ENCODE measurements around the gene LCN1.

Gene LCN1

DNA sequence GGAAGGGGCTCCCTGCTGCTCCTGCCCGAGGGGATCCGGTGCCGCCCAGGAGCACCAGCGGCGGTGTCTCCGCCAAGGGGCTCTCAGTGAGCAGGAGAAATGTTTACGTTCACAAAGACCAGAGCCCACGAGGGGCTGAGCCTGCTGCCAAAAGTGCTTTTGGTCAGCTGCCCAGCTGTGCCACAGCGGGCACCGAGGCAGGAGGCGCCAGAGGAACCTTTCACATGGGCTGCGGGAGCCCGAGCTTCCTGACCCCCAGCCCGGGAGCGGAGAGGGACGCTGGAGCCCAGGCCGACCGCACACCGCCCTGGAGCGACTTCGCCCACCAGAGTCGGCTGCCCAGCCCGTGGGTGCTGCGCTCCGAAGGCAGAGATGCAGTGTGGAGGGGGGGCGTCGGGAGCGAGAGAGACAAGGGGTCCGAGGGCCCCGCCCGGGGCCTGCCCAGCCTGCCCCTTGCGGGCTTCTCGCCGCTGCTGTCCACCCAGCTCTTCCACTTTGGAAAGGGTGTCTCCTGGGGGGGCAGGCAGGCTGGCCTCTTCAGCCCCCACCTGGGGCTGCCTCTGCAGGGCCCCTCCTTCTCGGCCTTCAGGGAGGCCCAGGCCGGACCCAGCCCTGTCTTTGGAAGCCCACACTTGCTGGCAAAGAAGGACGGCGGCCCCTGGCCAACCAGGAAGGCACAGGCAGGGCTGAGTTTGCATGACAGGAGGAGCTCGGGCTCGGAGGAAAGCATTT, 33.8 kb upstream of the LCN1 start:
- Histone ChIP-seq H3K9ac (ENCODE audit: low read depth, low read length, poor library complexity, severe bottlenecking) (no peak overlapping the region), H4K20me1 (ENCODE audit: insufficient read depth, low read length, poor library complexity, severe bottlenecking) (no peaks in the 10 kb centered on the region), H3K79me2 (ENCODE audit: insufficient read depth, low read length) (no peaks in the 10 kb centered on the region), H3K36me3 (ENCODE audit: insufficient read depth, low read length) (no peaks in the 10 kb centered on the region), H3K4me1 (ENCODE audit: insufficient read depth, low read length, poor library complexity, severe bottlenecking) (no peaks in the 10 kb centered on the region), H3K9me2 (replicated peaks; ENCODE audit: low read depth, low read length) (no peaks in the 10 kb centered on the region), H3K27me3 (ENCODE audit: insufficient read depth, low read length, poor library complexity, severe bottlenecking) (no peaks in the 10 kb centered on the region), H3K4me2 (ENCODE audit: low read depth, low read length, poor library complexity, severe bottlenecking) (no peak overlapping the region), H3K4me3 (ENCODE audit: low read length, poor library complexity, severe bottlenecking) (no peak overlapping the region), H3K9me3 (ENCODE audit: insufficient read depth, low read depth, low read length) (no peaks in the 10 kb centered on the region), H2AFZ (ENCODE audit: low read length) (no peak overlapping the region), H3F3A (ENCODE audit: low read depth) (no peaks in the 10 kb centered on the region)
- no peak for TF ChIP-seq EZH2phosphoT487 (IDR thresholded peaks at IDR 0.05; ENCODE audit: borderline replicate concordance)
- TF ChIP-seq, protein P1, sequence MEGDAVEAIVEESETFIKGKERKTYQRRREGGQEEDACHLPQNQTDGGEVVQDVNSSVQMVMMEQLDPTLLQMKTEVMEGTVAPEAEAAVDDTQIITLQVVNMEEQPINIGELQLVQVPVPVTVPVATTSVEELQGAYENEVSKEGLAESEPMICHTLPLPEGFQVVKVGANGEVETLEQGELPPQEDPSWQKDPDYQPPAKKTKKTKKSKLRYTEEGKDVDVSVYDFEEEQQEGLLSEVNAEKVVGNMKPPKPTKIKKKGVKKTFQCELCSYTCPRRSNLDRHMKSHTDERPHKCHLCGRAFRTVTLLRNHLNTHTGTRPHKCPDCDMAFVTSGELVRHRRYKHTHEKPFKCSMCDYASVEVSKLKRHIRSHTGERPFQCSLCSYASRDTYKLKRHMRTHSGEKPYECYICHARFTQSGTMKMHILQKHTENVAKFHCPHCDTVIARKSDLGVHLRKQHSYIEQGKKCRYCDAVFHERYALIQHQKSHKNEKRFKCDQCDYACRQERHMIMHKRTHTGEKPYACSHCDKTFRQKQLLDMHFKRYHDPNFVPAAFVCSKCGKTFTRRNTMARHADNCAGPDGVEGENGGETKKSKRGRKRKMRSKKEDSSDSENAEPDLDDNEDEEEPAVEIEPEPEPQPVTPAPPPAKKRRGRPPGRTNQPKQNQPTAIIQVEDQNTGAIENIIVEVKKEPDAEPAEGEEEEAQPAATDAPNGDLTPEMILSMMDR (conservative IDR thresholded peaks at IDR 0.05; ENCODE audit: low read length) = no peak

DNA sequence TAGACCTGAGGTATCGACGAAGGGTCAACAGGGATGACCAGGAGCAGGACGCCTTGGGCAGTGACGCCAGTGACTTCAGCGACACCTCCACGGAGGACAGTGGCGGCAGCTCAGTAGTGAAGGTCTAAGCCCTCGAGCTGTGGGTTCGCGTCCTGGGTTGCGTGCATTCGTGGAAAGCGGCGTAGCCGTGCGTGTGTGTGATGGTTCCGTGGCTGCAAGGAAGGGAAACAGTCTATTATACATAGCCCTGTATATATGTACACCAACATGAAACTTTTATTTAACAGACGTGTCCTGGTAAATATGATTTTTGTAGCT, 33.3 kb upstream of the LCN1 start:
- H3K4me1 ChIP-seq (ENCODE audit: insufficient read depth, low read length, poor library complexity, severe bottlenecking) = no peaks in the 10 kb centered on the region

DNA sequence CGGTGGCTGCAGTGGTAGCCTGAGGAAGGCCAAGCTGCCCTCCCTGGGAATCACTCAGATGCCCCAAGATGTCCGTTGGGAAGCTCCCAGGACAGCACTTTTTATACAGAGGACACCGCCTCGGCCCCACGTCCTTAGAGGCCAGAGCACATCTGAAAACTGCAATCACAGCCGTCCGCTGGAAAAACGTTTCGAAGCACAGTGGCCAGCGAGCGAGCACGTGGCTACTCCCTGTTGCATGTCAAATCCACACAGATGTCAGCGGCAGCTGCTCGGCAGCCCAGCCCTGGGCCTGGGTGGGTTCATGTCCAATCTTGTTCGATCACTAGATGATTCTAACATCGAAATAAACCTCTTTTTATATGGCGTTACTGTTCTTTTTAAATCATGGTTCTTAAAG, 32.7 kb upstream of the LCN1 start:
- Histone ChIP-seq H4K20me1 (ENCODE audit: insufficient read depth, low read length, poor library complexity, severe bottlenecking) (no peaks in the 10 kb centered on the region), H3K79me2 (ENCODE audit: insufficient read depth, low read length) (no peaks in the 10 kb centered on the region), H3K4me1 (ENCODE audit: insufficient read depth, low read length, poor library complexity, severe bottlenecking) (no peaks in the 10 kb centered on the region), H3K4me2 (ENCODE audit: low read depth, low read length, poor library complexity, severe bottlenecking) (no peak overlapping the region), H2AFZ (ENCODE audit: low read length) (no peak overlapping the region), H3K9me3 (ENCODE audit: insufficient read depth, low read depth, low read length) (no peaks in the 10 kb centered on the region), H3K27me3 (ENCODE audit: insufficient read depth, low read length, poor library complexity, severe bottlenecking) (no peaks in the 10 kb centered on the region), H3F3A (ENCODE audit: low read depth) (no peaks in the 10 kb centered on the region), H3K4me3 (ENCODE audit: low read length, poor library complexity, severe bottlenecking) (no peak overlapping the region), H3K9ac (ENCODE audit: low read depth, low read length, poor library complexity, severe bottlenecking) (no peak overlapping the region), H3K9me2 (replicated peaks; ENCODE audit: low read depth, low read length) (no peaks in the 10 kb centered on the region), H3K36me3 (ENCODE audit: insufficient read depth, low read length) (no peaks in the 10 kb centered on the region)
- TF ChIP-seq EZH2phosphoT487 (IDR thresholded peaks at IDR 0.05; ENCODE audit: borderline replicate concordance) = no peak
- TF ChIP-seq, protein P1 (conservative IDR thresholded peaks at IDR 0.05; ENCODE audit: low read length) = no peak

More for the DNA sequence above, 33.3 kb upstream of the LCN1 start:
- Histone ChIP-seq H3K4me3 (ENCODE audit: low read length, poor library complexity, severe bottlenecking) (no peak overlapping the region), H3K27me3 (ENCODE audit: insufficient read depth, low read length, poor library complexity, severe bottlenecking) (no peaks in the 10 kb centered on the region), H3K79me2 (ENCODE audit: insufficient read depth, low read length) (no peaks in the 10 kb centered on the region), H3K4me2 (ENCODE audit: low read depth, low read length, poor library complexity, severe bottlenecking) (no peak overlapping the region), H3K9me3 (ENCODE audit: insufficient read depth, low read depth, low read length) (no peaks in the 10 kb centered on the region), H3K9ac (ENCODE audit: low read depth, low read length, poor library complexity, severe bottlenecking) (no peak overlapping the region), H2AFZ (ENCODE audit: low read length) (no peak overlapping the region), H3K36me3 (ENCODE audit: insufficient read depth, low read length) (no peaks in the 10 kb centered on the region), H4K20me1 (ENCODE audit: insufficient read depth, low read length, poor library complexity, severe bottlenecking) (no peaks in the 10 kb centered on the region), H3K9me2 (replicated peaks; ENCODE audit: low read depth, low read length) (no peaks in the 10 kb centered on the region), H3F3A (ENCODE audit: low read depth) (no peaks in the 10 kb centered on the region)
- TF ChIP-seq, protein P1 (conservative IDR thresholded peaks at IDR 0.05; ENCODE audit: low read length) = no peak
- no peak for TF ChIP-seq EZH2phosphoT487 (IDR thresholded peaks at IDR 0.05; ENCODE audit: borderline replicate concordance)
